DMS79 (cell line): ENCODE results near the gene MROH2A.

ENCODE experiments used
- DNase-seq: peaks from one replicate; lab custom pipeline; 2025; lab: John Stamatoyannopoulos, UW

Gene MROH2A

DNA sequence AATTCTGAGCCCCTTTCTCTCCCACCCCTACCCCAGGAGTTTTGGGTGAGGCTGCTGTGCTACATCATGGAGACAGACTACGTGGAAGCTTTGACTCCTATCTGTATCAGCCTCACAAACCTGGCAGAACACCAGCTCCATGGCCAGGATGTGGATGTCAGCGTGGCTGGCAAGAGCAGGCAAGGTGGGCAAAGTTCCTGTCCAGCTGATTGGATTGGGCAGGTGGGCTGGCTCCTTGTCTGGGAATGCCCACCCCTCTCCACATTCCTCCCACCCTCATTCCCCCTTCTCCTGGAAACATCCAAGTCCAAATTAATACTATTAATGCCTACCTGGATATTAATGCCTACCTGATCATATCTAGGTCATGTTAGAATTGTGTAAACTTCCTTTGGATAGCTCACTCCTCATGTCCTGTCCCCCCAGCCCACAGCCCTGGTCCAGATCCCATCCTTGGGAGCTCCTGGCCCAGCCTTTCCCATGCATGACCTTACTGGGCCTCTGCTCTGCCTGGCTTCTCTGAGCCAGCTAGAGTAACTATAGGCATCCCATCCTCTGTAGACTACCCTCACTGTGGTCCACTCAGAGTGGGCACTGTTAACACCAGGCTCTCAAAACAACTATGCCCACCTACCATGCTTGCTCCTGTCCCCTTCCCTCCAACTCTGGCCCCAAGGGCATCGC lies 24.1 kb downstream of the MROH2A start:
- no peak for DNase-seq

DNA sequence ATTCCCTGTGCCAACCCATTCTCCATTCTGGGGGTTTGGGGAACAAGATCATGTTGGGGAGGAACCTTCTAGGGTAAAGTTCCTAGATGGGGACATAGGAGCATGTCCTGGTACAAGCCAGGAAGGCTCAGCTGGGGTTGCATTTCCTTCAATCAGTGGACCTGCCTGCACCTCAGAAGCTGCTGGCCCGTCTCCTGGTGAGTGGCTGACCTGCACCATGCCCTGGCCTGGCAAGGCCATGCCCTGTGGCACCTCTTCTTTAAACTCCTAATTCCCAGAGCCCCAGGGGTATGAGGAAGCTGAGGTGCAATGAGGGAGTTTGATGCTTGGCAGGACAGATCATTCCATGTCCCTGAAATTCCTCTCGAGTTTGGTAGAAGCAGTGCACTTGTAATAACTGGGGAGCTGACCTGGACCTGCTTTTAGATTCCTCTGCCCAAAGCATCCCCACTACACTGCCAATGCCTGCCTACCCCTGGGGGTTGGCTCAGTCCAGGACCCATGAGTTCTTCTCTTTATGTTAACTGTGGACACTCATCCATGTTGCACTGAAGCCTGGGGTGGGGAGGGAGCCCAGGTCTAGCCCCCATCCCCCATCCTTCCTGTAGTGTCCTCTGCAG lies 25.3 kb downstream of the MROH2A start:
- no peak for DNase-seq

DNA sequence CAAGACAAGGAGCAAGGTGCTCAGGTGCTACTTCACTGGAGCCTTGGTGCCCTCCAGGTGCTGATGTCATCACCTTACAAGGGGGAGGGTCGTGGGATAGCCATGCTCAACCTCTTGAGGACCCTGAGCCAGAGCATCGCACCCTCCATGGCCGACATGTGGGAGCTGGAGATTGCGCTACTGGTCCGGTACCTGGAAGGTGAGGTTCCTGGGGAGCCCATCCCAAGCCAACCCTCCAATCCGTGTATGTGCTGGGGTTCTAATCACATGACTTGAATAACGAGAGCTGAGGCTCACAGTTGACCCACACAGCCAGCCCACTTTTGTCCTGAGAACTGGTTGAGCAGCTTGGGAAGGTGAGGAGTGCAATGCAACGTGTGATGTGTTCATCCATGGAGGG lies 25.9 kb downstream of the MROH2A start:
- no peak for DNase-seq

DNA sequence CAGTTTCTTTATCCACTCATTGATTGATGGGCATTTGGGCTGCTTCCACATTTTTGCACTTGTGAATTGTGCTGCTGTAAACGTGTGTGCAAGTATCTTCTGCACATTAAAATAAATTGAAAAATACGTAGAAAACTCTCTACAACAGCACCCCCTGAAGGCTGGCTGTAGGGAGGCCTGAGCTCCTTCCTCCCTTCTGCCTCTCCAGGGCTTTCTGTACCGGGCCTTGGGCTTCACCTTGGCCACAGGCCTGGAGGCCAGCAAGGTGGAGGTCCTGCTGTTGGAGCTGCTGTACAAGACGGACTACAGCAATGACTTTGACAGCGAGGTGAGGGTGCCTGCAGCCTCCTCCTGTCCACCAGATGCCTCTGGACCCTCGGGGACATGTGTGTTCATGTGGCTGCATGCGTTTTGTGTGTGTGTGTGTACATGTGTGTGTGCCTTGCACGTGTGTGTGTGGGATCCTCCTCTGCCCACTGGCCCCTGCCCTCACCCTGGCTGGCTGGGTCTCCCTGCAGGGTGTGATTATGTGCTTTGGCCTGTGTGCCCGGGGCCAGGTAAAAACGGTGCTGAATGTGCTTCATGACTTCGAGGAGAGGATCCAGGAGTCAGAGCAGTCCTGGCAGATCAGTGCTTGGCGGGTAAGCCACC lies 29.2 kb downstream of the MROH2A start:
- no peak for DNase-seq

DNA sequence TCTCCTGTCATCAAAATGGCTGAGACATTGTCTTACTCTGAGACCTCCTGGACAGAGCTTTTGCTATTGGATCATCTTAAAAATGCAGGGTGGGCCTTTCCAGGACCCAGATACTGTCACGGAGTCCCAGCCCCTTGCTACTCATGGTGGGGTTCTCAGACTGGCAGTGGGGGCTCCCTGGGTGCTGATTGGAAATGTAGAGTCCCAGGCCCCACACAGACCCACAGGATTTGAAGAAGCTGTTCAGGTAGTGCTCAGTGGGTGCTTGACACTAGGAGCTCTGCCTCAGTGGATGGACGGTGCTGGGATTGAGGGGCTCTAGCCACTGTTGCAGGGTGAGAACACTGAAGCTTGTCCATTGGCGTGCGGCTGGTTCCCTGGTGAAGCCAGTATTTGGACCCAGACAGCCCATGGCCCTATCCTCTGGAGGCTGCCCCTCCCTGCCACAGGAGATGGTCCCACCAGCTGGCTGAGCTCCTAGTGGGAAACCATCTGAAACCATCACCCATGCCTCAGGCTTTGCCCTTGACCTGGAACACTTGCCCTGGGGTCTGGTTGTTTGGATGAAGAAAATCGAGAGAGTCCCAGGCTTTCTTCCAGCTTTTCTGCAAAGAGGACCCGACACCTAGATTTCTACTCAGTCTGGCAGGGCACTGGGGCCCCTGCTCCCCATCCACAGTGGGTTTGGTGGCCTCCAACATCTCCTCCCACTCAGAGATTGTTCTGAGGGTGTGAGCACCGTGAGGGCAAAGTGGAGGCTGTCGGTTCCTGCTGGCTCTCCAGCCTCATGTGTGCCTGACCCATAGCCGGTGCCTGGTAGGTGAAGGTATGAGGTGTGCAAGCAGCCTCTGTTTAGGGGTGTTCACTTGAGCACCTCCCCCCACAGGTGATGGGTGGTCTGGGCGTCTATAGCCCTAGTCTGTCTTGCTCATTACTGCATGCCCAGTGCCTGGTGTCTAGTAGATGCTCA lies 30.1 kb downstream of the MROH2A start:
- DNase-seq: no peak

DNA sequence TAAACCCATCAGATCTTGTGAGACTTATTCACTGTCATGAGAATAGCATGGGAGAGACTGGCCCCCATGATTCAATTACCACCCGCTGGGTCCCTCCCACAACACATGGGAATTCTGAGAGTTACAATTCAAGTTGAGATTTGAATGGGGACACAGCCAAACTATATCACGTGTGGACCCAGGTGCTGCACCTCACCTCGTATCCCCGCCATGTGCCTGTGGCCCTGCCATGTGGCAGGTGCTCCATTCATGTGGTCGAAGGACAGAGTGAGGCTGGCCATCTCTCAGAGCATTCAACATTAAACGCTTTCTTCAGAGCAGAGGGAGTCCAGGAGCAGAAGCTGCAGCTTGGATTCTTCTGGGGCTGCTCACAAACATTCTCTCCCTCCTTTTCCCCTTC lies 32.3 kb downstream of the MROH2A start:
- no peak for DNase-seq

DNA sequence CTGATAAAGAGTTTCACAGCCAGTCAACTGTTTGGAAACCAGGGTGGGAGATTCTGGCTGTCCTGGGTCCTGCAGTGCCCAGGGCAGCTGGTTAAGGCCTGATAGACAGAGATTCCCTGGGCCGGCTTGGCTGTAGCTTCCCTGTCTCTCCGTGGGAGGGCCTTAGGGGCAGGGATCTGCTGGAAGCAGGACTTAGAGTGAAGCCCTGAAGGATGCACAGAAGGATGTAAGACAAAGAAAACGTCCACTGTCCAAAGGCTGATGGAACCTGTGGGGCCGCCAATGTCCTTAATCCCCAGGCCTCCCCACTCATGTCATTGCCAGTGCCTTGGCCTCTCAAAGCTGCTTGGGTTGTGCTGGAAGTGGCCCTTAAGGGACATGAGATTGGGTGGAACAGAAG lies 33.0 kb downstream of the MROH2A start:
- DNase-seq: no peak

DNA sequence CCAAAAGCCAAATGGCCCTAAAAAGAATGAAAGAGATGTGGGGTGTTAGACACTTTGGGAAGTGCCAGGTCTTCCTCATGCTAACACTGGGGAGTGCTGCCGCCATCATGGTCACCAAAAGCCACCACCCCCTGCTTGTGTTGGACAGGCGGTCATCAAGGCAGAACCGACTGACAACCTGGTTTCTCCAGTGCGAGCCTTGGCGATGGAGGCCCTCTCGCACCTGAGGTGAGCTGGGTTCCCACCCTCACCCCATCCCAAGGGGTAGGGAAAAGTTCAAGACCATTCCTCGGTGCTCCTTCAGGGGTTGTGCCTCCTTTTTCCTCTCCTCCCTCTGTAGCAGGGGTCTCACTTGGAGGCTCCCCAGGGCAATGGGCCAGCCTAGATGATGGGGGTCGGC lies 33.6 kb downstream of the MROH2A start:
- no peak for DNase-seq

DNA sequence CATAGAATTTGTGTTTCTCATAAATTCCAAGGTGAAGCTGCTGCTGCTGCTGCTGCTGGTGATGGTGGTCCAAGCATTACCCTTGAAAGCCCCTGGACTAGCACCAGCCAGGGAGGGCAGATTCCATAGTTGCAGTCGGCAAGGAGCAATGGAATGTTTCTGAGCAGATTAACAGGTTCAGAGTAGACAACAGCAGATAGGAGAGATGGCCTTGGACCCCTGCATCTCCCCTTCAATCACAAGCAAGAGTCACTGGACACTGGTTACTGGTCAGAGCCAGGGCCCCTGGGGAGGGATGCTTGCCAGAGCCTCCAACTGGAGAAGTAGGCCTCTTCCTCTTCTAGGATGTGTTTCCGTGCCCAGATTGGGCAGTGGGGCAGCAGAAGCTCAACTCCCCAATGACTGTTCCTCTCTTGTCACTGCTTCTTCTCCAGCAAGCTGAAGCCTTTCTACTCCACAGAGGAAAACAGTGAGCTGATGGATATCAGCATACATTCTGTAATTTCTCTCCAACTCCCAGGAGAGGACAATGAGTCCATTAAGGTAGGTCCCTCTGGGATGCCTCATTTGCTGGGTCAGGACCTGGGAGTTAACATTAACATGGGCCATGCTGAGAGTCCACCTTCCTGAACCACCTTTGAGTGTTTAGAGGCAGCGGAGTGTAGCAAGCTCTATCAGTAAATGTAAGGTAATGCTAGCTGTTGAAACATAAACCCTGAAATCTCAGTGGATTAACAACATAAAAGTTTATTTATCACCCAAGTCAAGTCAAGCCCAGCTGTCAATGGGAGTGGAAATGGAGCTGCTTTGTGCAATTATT lies 35.3 kb downstream of the MROH2A start:
- DNase-seq: no peak

DNA sequence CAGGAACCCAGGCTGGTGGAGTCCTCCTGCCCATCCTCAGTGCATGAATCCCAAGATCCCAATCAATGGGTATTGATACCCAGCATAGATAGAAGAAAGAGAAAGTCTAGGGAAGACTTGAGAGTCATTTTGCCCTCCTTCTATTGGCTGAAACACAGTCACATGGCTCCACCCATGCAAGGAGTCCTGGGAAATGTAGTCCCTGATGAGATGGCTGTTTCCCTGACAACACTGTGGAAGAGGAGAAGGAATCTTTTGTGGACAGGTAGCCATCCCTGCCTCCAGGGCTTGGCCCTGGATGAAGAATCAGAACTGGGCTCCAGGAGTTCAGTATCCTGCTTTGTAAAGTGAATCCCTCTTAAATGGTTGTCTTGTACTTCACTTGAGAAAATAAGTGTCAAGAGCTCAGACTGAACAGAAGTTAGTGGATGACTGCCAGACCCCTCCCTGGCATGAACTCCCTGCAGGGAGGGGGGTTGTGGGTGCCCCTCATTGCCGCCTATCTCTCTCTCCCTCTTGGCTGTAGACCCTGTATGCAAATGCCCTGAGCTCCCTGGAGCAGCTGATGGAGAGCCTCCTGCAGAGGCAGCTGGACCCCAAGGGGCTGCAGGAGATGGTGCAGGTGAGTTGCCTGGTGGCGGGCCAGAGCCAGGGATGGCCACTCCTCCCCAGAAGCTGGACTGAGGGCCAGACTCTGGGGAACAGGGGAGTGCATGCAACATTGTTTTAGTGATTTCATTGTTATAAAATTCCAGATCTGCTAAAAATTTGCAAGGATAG lies 36.1 kb downstream of the MROH2A start:
- no peak for DNase-seq

DNA sequence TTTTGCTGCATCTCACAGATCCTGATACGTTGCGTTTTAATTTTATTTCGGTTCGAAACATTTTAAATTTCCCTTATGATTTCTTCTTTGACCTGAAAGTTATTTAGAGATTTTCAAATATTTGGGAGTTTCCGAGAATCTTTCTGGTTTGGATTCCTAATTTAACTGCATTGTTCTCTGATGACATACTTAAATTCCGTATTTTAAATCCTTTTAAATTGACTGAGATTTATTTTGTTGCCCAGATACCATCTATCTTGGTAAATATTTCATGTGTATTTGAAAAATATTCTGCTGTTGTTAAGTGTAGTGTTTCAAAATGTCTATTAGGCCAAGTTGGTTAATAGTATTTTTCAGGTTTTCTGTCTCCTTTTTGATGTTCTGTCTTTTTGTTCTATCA lies 37.7 kb downstream of the MROH2A start:
- no peak for DNase-seq

DNA sequence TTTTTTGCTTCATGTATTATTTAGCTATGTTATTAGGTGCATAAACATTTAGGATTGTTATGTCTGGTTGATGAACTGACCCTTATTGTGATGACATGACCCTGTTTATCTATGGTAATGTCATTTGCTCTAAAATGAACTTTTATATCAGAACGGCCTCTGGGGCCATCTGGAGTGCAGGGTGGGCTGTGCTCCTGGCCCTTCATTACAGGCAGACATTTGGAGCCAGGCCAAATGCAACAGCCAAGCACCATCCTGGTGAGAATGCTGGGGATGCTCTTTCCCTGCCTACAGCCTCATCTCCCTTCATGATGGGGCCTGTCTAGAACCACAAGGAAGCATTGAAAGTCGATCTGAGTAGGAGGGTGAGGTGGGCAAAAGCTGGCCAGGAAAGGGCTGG lies 38.2 kb downstream of the MROH2A start:
- DNase-seq: no peak

DNA sequence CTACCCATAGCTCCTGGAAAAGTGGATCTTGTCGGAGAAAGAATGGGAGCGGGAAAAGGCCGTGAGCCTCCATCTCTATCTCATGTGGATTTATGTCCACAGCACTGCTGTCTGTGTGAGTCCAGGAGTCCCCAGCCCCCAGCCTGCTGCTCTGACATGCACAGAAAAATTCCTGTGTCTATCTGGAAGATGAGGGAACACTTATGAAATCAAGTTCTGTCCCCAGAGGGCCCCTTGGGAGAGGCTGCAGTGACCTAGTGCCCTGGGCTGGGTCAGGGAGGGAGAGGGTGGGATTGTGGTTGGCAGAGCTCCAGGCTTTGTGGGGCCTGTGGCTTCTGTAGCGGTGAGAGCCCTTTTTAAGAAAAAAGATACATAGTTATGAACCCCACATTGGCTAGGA lies 38.6 kb downstream of the MROH2A start:
- no peak for DNase-seq

DNA sequence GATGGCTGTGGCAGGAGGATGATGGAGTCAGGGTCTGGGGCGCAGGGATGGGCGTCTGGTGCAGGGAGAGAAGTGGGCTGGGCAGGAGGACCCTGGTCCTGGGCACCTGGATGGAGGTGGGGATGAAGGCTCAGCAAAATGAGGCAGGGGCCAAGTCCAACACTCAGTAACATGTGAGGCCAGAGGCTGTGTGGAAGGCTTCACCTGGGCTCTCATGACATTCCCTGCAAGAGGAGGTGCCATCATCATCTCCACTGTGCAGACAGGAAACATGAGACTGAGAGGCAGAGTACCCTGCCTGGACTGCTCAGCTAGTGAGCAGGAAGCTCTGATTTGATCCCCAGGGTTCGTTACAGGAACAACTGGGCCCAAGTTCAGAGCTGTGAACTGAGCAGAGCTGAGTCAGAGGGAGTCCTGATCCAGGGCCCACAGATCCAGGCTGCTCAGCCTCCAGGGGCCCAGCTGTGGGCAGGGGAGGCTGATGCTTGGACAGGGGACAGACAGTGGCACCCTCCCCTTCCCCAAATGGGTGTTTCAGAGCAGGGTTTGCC lies 39.3 kb downstream of the MROH2A start:
- no peak for DNase-seq

DNA sequence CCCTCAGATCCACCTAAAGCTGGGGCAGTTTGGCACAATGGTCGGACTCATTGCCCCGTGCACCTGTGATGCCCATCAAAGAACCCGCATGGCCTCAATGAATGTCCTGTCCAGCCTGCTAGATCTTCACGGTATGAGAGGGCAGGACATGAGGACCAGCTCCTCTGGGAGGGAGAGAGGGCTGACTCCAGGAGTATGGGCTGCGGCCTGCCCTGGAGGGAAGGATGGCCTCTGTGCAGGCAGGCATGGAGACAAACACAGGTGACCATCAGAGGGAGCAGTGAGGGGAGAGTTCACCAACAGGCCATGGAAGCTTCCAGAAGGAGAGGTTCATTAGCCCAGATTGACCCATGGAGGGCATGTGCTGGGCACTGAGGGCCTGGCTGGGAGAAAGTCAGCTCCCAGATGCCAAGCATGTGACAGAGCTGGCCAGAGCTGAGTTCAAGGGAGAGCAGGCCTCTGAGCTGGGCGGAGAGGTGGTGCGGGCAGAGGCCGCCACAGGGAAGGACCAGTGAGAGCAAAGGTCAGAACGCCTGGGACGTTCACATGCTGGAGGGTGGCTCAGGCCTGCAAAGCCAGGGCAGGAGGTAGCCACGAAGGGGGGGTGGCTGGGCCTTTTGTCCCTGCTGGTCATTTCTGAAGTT lies 40.0 kb downstream of the MROH2A start:
- no peak for DNase-seq

DNA sequence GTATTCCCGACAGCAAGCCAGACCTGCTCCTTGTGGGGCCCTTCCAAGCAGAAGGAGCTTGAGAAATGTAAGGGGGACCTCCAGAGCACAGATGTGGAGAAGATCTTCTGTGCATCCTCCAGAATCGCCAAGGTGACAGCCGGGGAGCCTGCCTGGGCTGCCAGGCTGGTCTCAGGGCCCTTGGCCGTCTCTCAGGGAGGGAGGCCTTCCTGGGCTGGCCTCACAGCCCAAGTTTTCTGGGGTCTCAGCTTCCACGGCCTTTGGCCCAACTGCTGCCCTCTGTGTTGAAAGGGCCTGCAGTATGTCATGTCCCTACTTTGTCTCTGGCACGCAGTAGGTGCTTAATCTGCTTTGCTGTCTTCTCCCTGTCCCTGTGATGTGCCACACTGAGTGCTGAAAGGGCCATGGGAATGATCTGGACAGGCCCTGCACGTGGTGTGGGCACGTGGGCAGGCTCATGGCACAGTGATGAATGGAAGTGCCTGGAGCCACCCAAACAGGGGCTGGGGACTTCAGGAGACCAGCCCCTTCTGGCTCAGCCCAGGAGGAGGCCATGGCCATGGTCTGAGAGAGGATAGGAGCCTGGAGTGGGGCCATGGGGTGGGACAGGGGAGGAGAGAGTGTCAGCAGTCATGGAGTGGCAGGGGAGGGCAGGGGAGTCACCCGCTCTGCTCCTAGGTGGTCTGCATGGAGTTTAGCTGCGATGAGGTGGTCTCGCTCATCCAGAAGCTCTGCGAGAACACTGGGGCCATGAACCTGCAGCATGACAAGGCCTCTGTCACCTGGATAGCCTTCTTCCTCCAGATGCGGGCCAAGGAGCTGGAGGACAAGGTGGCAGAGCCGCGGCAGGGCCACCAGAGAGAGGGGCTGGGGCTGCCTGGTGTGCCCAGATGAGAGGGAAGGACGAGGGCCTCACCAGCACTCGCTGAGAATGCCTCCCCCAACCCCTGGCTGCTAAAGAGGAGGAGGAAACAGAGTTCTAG lies 40.8 kb downstream of the MROH2A start:
- DNase-seq: no peak

DNA sequence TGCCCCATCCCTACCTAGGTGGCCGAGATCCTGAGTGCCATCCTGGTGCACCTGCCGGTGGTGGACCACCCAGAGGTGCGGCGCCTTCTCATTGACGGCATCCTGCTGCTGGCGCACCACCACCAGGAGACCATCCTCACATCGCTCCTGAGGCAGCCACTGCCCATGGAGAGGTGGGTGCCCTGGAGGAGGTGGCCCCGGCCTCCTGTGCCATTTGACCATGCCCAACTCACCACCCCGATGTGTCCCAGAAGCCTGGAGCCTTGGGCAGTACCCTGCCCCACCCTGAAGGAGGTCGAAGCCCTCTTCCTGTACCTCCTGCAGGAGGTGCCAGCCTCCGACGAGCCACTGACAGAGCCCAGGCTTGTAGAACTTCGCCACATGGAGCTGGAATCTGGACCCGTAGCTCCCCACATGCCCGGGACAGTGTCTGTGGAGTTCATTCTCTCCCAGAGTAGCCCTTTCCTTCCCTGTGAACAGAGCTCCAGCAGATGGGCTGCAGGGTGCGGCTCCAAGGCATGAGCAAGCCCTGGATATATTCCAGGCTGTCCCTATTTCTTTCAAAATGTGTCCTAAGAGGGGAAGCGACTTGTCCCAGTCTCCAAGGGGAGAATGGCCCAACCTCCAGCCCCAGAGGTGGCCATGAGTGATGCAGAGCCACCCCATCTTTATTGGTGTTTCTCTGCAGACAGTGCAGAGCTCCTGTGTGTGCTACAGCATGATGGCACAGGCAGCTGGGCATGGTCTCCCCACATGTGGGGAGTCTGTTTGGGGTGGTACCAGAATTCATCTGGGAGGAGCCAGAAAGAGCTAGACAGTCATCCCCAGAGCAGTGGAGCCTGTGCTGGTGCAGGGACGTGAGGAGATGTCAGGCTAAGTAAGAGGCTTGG lies 42.0 kb downstream of the MROH2A start:
- no peak for DNase-seq

DNA sequence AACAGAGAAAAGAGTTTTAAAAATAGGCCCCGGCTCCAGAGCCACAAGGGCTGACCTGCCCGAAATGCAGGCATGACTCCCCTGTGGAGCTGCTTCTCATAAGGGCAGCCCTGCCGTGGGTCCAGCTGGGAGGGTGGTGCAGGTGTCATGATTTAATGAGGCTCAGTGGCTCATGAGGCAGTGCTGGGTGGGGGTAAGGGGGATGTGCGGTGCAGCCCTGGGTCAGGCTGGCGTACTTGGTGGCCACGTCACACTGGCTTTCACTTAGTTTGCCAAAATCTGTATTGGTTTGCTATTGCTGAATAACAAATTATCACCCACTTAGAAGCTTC lies 42.6 kb downstream of the MROH2A start:
- no peak for DNase-seq
